OCI-LY7 (cell line): ENCODE measurements around the gene GPANK1. TPM values are rescaled to one million over a fixed set of nuclear protein-coding genes. Genes with fewer than 3 reads are reported as not detected.

Experiments
- BruUV-seq: library from RNA; stranded (reverse); fragments of 400-500 nt; replicated peaks from 2 replicates; lab custom pipeline; 2021; lab: Mats Ljungman, UMichigan
- CTCF ChIA-PET: fragments of 300-600 bp; sonication (Branson Sonifier 250); formaldehyde crosslinking; loops from one replicate; lab custom pipeline; 2022; ENCODE audit warnings: antibody characterized with exemption; ENCODE audit not compliant: unreplicated experiment; lab: Charles Lee
- POLR2A ChIA-PET: fragments of 300-600 bp; sonication (Branson Sonifier 250); formaldehyde crosslinking; loops from one replicate; lab custom pipeline; 2022; ENCODE audit warnings: antibody characterized with exemption; lab: Charles Lee
- DNase-seq: peaks from one replicate; pipeline ENCODE4 v3.0.0-alpha.2; 2015; ENCODE audit warnings: low spot score
- H2AFZ ChIP-seq: fragments of 200-600 bp; sonication (generic), shearing (Covaris generic); 2 replicates; pipeline ENCODE4 v1.6.1; 2014; ENCODE audit warnings: mild to moderate bottlenecking, antibody characterized with exemption, low read length, moderate library complexity
- H3K27ac ChIP-seq: fragments of 200-600 bp; sonication (generic); 2 replicates; pipeline ENCODE4 v1.5.1; 2014; ENCODE audit warnings: mixed run types, low read depth, mild to moderate bottlenecking, moderate library complexity, low read length, inconsistent platforms; ENCODE audit not compliant: poor library complexity, severe bottlenecking
- H3K36me3 ChIP-seq: fragments of 200-600 bp; sonication (generic); 2 replicates; pipeline ENCODE4 v1.6.1; 2014; ENCODE audit warnings: mild to moderate bottlenecking, antibody characterized with exemption, low read length, moderate library complexity, mixed read lengths; ENCODE audit not compliant: insufficient read depth
- H3K4me1 ChIP-seq: fragments of 200-600 bp; sonication (generic); 2 replicates; pipeline ENCODE4 v1.5.1; 2014; ENCODE audit warnings: mild to moderate bottlenecking, low read length; ENCODE audit not compliant: insufficient read depth, poor library complexity, severe bottlenecking
- H3K4me2 ChIP-seq: fragments of 200-600 bp; sonication (generic); 2 replicates; pipeline ENCODE4 v1.6.1; 2014; ENCODE audit warnings: mild to moderate bottlenecking, low read length
- H3K4me3 ChIP-seq: fragments of 200-600 bp; sonication (generic); 2 replicates; pipeline ENCODE4 v1.5.1; 2014; ENCODE audit warnings: mild to moderate bottlenecking, low read depth, low read length; ENCODE audit not compliant: poor library complexity, severe bottlenecking
- H3K79me2 ChIP-seq: fragments of 200-600 bp; sonication (generic); 2 replicates; pipeline ENCODE4 v1.6.1; 2016; ENCODE audit warnings: low read depth, mild to moderate bottlenecking, low read length, moderate library complexity, mixed read lengths; ENCODE audit not compliant: insufficient read depth
- H3K9me2 ChIP-seq: fragments of 200-600 bp; sonication (generic); 2 replicates; pipeline ENCODE4 v1.6.1; 2016; ENCODE audit warnings: mild to moderate bottlenecking, low read length, mixed read lengths; ENCODE audit not compliant: insufficient read depth
- H3K9me3 ChIP-seq: fragments of 200-600 bp; sonication (generic); 2 replicates; pipeline ENCODE4 v1.6.1; 2014; ENCODE audit warnings: mild to moderate bottlenecking, mixed run types, low read length, mixed read lengths
- H4K20me1 ChIP-seq: fragments of 200-600 bp; sonication (generic); 2 replicates; pipeline ENCODE4 v1.6.1; 2014; ENCODE audit warnings: mild to moderate bottlenecking, antibody characterized with exemption, low read length, moderate library complexity, mixed read lengths; ENCODE audit not compliant: insufficient read depth
- CTCF ChIP-seq: fragments of 200-600 bp; sonication (generic); conservative IDR thresholded peaks from 2 replicates; pipeline ENCODE4 v1.5.1; 2014; ENCODE audit warnings: mild to moderate bottlenecking, antibody characterized with exemption, low read length, moderate library complexity, mixed read lengths
- EZH2phosphoT487 ChIP-seq: fragments of 200-600 bp; sonication (generic); IDR thresholded peaks from 2 replicates; pipeline ENCODE4 v1.6.1; 2018; ENCODE audit warnings: low read depth, borderline replicate concordance, mild to moderate bottlenecking, mixed run types, antibody characterized with exemption, low read length, moderate library complexity, mixed read lengths
- intact Hi-C: fragments of 100-400 bp; cut with micrococcal nuclease; formaldehyde crosslinking; loops from one replicate; pipeline ENCODE4 v1.10.0; 2022; ENCODE audit not compliant: unreplicated experiment
- total RNA-seq, 2 experiments: library from RNA; depleted of rRNA in 1 of 2; stranded (reverse); fragments of >200 nt in 1 of 2; shearing (Covaris generic) in 1 of 2; gene quantifications; 2 replicates each; pipeline ENCODE4 v1.2.3, GENCODE V29; 2014 to 2022

The GPANK1 gene
- total RNA-seq, 2 experiments from 2014 or later, result 34.3 to 40.7 TPM

DNA sequence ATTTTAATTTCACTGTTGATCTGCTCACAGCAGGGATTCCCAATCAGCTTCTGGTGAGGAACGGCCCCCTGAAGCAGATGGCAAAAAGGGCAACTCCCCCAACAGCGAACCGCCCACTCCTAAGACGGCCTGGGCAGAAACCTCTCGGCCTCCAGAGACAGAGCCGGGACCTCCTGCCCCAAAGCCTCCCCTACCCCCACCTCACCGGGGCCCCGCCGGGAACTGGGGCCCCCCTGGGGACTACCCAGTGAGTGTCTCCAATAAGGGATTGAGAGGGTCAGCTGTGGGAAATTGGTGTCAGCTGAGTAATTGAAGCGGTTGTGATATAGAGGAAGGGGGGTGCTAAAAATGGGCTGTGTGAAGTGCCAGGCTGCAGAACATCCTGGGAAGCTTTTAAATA, 37.8 kb downstream of the GPANK1 start:
- ChIA-PET CTCF (no interaction called here), POLR2A (interaction anchor here (1.2 to 1.3 kb wide), 2 partner anchors 16 to 24 kb away, joined by 3 to 4 read pairs; no protein-coding TSS in a partner anchor)
- Histone ChIP-seq H3K4me3 (no peak overlapping the region), H3K4me2 (no peak overlapping the region), H3K79me2 (peaks cover 41% of the 10 kb centered on the region), H3K27ac (no peak overlapping the region), H3K9me3 (no peaks in the 10 kb centered on the region), H3K4me1 (peaks cover 10% of the 10 kb centered on the region), H2AFZ (no peak overlapping the region), H4K20me1 (peaks cover 11% of the 10 kb centered on the region), H3K36me3 (peaks cover 100% of the 10 kb centered on the region), H3K9me2 (no peaks in the 10 kb centered on the region)
- no peak for TF ChIP-seq EZH2phosphoT487
- no peak for TF ChIP-seq CTCF
- intact Hi-C loops, result no loop called here
- BruUV-seq, result no TSS peak
- DNase-seq, result no peak

DNA sequence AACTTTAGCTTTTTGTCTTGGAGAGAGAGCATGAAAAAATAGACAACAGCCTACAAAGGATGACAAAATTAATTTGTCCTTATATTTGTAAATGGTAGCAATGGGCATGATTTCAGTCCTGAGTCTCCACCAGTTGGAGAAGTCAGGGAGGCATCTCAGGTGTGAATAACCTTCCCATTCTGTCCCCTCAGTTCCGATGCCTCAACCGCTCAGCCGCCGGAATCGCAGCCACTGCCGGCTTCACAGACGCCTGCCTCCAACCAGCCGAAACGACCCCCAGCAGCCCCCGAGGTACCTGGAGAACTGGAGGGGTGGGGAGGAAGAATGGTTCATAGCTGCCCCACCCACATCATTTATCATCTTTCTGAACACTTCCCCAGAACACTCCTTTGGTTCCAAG, 40.7 kb downstream of the GPANK1 start:
- no peak overlapping the region for H3K4me3 ChIP-seq
- H3K4me1 ChIP-seq, result peaks cover 21% of the 10 kb centered on the region
- peaks cover 18% of the 10 kb centered on the region for H4K20me1 ChIP-seq
- TF ChIP-seq EZH2phosphoT487 (no peak), CTCF (no peak)
- H3K9me2 ChIP-seq, result no peaks in the 10 kb centered on the region
- CTCF ChIA-PET, result no interaction called here
- POLR2A ChIA-PET, result no interaction called here
- peaks cover 54% of the 10 kb centered on the region for H3K79me2 ChIP-seq
- H3K27ac ChIP-seq, result no peak overlapping the region
- H3K36me3 ChIP-seq, result peaks cover 82% of the 10 kb centered on the region
- no TSS peak for BruUV-seq
- DNase-seq, result no peak
- no peak overlapping the region for H2AFZ ChIP-seq
- no peak overlapping the region for H3K4me2 ChIP-seq
- intact Hi-C loops, result loop anchor here (5.0 kb wide), 1 partner anchor 163 kb away; no protein-coding TSS in a partner anchor
- no peaks in the 10 kb centered on the region for H3K9me3 ChIP-seq

DNA sequence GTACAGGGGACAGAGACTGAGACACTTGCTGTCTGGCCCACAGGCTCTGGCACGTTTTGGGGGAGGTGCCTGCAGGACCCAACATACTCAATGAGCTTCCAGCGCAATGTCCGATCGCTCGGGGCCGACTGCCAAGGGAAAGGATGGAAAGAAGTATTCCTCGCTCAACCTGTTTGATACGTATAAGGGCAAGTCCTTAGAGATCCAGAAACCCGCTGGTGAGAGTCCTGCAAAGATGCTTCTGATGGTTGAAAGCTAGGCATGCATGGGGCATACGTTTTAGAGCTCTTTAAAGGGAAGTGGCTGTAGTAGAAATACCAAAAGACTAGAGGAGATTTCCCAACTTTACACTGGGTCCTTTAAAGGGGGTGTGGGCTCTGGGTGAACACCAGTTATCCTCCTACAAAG, 42.1 kb downstream of the GPANK1 start:
- ChIA-PET CTCF (interaction anchor here (0.6 kb wide), 1 partner anchor 1069 kb away, joined by 3 read pairs; no protein-coding TSS in a partner anchor), POLR2A (interaction anchor here (1.0 to 1.4 kb wide), 5 partner anchors 11 to 116 kb away, joined by 3 to 4 read pairs (median 4); no protein-coding TSS in a partner anchor)
- Histone ChIP-seq H3K79me2 (peaks cover 54% of the 10 kb centered on the region), H3K9me3 (no peaks in the 10 kb centered on the region), H2AFZ (no peak overlapping the region), H4K20me1 (peaks cover 18% of the 10 kb centered on the region), H3K4me3 (peak overlapping the region; percentile 83), H3K4me1 (peaks cover 21% of the 10 kb centered on the region), H3K36me3 (peaks cover 69% of the 10 kb centered on the region), H3K4me2 (peak overlapping the region; percentile 99), H3K9me2 (no peaks in the 10 kb centered on the region), H3K27ac (no peak overlapping the region)
- intact Hi-C loops, result loop anchor here (5.0 kb wide), 1 partner anchor 165 kb away; no protein-coding TSS in a partner anchor
- no TSS peak for BruUV-seq
- no peak for DNase-seq
- TF ChIP-seq CTCF, result no peak
- no peak for TF ChIP-seq EZH2phosphoT487
